OCI-LY1 (cell line): ENCODE data around the gene POLDIP3.
A peak's percentile ranks its signal among the peaks of the same experiment; 100 is the strongest.

ENCODE experiments used
- EZH2 ChIP-seq: fragments of 200-600 bp; sonication (generic), shearing (Covaris generic); IDR thresholded peaks from 2 replicates; pipeline ENCODE4 v1.8.0; 2017; ENCODE audit warnings: borderline replicate concordance, mixed run types, mild to moderate bottlenecking, antibody characterized with exemption, low read length, moderate library complexity, mixed read lengths
- TF ChIP-seq, protein P1 (sequence below): fragments of 200-600 bp; sonication (generic), shearing (Covaris generic); IDR thresholded peaks from 2 replicates; pipeline ENCODE4 v1.5.1; 2017; ENCODE audit warnings: mild to moderate bottlenecking, antibody characterized with exemption, low read length, moderate library complexity, mixed read lengths

DNA sequence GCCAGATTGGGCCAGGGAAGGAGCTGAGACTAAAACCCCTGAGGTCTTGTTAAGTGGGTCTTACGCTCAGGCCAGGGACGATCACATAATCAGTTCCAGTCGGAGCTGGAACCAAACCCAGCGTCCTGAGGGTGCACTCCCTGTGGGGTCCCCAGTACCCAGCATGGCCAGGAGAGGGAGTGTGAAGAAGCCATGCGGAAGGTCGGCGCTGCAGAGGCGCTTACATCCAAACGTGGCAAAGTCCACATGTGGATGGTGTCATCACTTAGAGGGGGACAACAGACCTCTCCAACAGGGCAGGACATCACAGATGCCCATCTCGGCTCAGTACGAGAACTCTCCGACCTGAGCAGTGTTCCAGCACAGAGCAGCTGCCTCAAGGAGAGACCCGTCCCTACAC is 17.4 kb upstream of the POLDIP3 start:
- TF ChIP-seq, protein P1, sequence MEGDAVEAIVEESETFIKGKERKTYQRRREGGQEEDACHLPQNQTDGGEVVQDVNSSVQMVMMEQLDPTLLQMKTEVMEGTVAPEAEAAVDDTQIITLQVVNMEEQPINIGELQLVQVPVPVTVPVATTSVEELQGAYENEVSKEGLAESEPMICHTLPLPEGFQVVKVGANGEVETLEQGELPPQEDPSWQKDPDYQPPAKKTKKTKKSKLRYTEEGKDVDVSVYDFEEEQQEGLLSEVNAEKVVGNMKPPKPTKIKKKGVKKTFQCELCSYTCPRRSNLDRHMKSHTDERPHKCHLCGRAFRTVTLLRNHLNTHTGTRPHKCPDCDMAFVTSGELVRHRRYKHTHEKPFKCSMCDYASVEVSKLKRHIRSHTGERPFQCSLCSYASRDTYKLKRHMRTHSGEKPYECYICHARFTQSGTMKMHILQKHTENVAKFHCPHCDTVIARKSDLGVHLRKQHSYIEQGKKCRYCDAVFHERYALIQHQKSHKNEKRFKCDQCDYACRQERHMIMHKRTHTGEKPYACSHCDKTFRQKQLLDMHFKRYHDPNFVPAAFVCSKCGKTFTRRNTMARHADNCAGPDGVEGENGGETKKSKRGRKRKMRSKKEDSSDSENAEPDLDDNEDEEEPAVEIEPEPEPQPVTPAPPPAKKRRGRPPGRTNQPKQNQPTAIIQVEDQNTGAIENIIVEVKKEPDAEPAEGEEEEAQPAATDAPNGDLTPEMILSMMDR: peak; percentile 17; the same call in 1 of the 2 replicates
- TF ChIP-seq EZH2: no peak
